ENCODE data around the gene CISTR.

CISTR gene

GRCh38 chr12:53733051-53733806 is 18.6 kb downstream of the CISTR start:
- peaks cover 5% of the 10 kb centered on the region; the same call in 1 of the 2 replicates for H3K4me1 ChIP-seq (ENCODE audit: control insufficient read depth, insufficient read depth, low read length)
- H3K9me3 ChIP-seq (ENCODE audit: control insufficient read depth, insufficient read depth, low read depth, low read length), result no peaks in the 10 kb centered on the region
- no peak overlapping the region for H3K4me3 ChIP-seq (ENCODE audit: low read depth, low read length)
- ChIA-PET POLR2A (interaction anchor here (0.8 to 1.1 kb wide), 2 partner anchors 25 to 34 kb away, joined by 3 read pairs; no protein-coding TSS in a partner anchor), CTCF (interaction anchor here (0.9 to 18.2 kb wide), 7 partner anchors 11 to 519 kb away, joined by 3 to 327 read pairs (median 5); no protein-coding TSS in a partner anchor)
- H3K36me3 ChIP-seq (ENCODE audit: control insufficient read depth in 2 of 2, insufficient read depth in 1 of 2, low read length in 2 of 2), result no peaks in the 10 kb centered on the region
- peak overlapping the region; percentile 65 for H3K27ac ChIP-seq (ENCODE audit: extremely low read depth, low read depth, low read length)
- TF ChIP-seq FEZF1 (tag by site-specific recombination; IDR thresholded peaks at IDR 0.05), result peak; percentile 54; the same call in 1 of the 2 replicates
- 0 out of 2 replicates have a peak, but pooled peaks have one; percentile 35 for TF ChIP-seq ZNF10 (tag by site-specific recombination; IDR thresholded peaks at IDR 0.05)
- TF ChIP-seq SP3 (tag by site-specific recombination; IDR thresholded peaks at IDR 0.05), result no peak
- TF ChIP-seq KLF10 (tag by site-specific recombination; IDR thresholded peaks at IDR 0.05), result peak; percentile 31; the same call in 1 of the 2 replicates
- TF ChIP-seq ZNF843 (tag by site-specific recombination; IDR thresholded peaks at IDR 0.05), result peak; percentile 46; the same call in 1 of the 2 replicates
- peak; percentile 48; the same call in 1 of the 2 replicates for TF ChIP-seq GLIS1 (tag by site-specific recombination; IDR thresholded peaks at IDR 0.05)
- peak; percentile 70 for TF ChIP-seq ZEB2 (tag by site-specific recombination; IDR thresholded peaks at IDR 0.05)
- TF ChIP-seq ZNF138 (tag by site-specific recombination; IDR thresholded peaks at IDR 0.05; ENCODE audit: borderline replicate concordance), result no peak
- peak; percentile 41; the same call in 1 of the 2 replicates for TF ChIP-seq ZNF664 (tag by site-specific recombination; IDR thresholded peaks at IDR 0.05)
- TF ChIP-seq, protein P1, sequence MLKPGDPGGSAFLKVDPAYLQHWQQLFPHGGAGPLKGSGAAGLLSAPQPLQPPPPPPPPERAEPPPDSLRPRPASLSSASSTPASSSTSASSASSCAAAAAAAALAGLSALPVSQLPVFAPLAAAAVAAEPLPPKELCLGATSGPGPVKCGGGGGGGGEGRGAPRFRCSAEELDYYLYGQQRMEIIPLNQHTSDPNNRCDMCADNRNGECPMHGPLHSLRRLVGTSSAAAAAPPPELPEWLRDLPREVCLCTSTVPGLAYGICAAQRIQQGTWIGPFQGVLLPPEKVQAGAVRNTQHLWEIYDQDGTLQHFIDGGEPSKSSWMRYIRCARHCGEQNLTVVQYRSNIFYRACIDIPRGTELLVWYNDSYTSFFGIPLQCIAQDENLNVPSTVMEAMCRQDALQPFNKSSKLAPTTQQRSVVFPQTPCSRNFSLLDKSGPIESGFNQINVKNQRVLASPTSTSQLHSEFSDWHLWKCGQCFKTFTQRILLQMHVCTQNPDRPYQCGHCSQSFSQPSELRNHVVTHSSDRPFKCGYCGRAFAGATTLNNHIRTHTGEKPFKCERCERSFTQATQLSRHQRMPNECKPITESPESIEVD (tag by site-specific recombination; IDR thresholded peaks at IDR 0.05), result peak; percentile 68
- 0 out of 2 replicates have a peak, but pooled peaks have one; percentile 14 for TF ChIP-seq ZNF629 (tag by site-specific recombination; IDR thresholded peaks at IDR 0.05)
- no peak for TF ChIP-seq ZNF211 (tag by site-specific recombination; IDR thresholded peaks at IDR 0.05; ENCODE audit: low read depth)
- 0 out of 2 replicates have a peak, but pooled peaks have one; percentile 40 for TF ChIP-seq GLI2 (tag by site-specific recombination; IDR thresholded peaks at IDR 0.05; ENCODE audit: borderline replicate concordance, low read depth)
- TF ChIP-seq, protein P2, sequence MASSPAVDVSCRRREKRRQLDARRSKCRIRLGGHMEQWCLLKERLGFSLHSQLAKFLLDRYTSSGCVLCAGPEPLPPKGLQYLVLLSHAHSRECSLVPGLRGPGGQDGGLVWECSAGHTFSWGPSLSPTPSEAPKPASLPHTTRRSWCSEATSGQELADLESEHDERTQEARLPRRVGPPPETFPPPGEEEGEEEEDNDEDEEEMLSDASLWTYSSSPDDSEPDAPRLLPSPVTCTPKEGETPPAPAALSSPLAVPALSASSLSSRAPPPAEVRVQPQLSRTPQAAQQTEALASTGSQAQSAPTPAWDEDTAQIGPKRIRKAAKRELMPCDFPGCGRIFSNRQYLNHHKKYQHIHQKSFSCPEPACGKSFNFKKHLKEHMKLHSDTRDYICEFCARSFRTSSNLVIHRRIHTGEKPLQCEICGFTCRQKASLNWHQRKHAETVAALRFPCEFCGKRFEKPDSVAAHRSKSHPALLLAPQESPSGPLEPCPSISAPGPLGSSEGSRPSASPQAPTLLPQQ (tag by site-specific recombination; IDR thresholded peaks at IDR 0.05), result peak; percentile 42; the same call in 1 of the 2 replicates

DNA sequence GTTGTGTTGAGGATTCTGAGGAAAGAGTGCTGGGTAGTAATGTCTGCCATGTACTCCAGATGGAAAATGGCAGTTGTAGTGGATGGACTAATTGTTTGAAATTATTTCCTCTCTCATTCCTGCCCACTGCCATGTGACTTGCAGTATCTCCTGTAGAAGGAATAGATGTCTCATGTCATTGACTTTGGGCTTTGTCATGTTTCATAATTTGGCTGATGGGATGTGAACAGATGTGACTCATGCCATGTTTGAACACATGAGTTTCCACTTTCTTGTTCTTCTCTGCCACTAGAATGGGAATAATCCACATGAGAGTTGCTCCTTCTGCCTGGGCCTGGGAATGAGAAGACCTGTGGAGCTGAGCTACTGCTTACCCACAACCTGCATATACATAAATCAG is 22.1 kb downstream of the CISTR start:
- H3K4me1 ChIP-seq (ENCODE audit: control insufficient read depth, insufficient read depth, low read length), result peaks cover 7% of the 10 kb centered on the region; the same call in 1 of the 2 replicates
- H3K27ac ChIP-seq (ENCODE audit: extremely low read depth, low read depth, low read length), result no peak overlapping the region
- POLR2A ChIA-PET, result no interaction called here
- CTCF ChIA-PET, result interaction anchor here (1.1 to 18.2 kb wide), 5 partner anchors 9 to 409 kb away, joined by 3 to 327 read pairs (median 4); partner anchors contain the start of gene AAAS
- H3K9me3 ChIP-seq (ENCODE audit: control insufficient read depth, insufficient read depth, low read depth, low read length), result no peaks in the 10 kb centered on the region
- peaks cover 0 to 5% of the 10 kb centered on the region in 2 experiments; a peak in 1 of 3 replicates for H3K36me3 ChIP-seq (ENCODE audit: control insufficient read depth in 2 of 2, insufficient read depth in 1 of 2, low read length in 2 of 2)
- no peak overlapping the region for H3K4me3 ChIP-seq (ENCODE audit: low read depth, low read length)
- TF ChIP-seq ZNF423 (tag by site-specific recombination; IDR thresholded peaks at IDR 0.05) (no peak), BCL11A (tag by site-specific recombination; IDR thresholded peaks at IDR 0.05; ENCODE audit: low read depth) (no peak), ZNF548 (tag by site-specific recombination; IDR thresholded peaks at IDR 0.05) (no peak), TRIM28 (IDR thresholded peaks at IDR 0.05; ENCODE audit: borderline replicate concordance, low read length) (no peak), ZNF341 (tag by site-specific recombination; IDR thresholded peaks at IDR 0.05; ENCODE audit: low read depth) (no peak), ZNF280C (tag by site-specific recombination; IDR thresholded peaks at IDR 0.05) (no peak), ZNF555 (tag by site-specific recombination; conservative IDR thresholded peaks at IDR 0.05) (no peak), ZNF404 (tag by site-specific recombination; IDR thresholded peaks at IDR 0.05) (no peak), ZNF10 (tag by site-specific recombination; IDR thresholded peaks at IDR 0.05) (no peak), ZNF133 (tag by site-specific recombination; IDR thresholded peaks at IDR 0.05) (no peak), ZNF132 (tag by site-specific recombination; IDR thresholded peaks at IDR 0.05; ENCODE audit: borderline replicate concordance) (no peak), ZNF521 (tag by site-specific recombination; IDR thresholded peaks at IDR 0.05) (no peak), ZNF274 (IDR thresholded peaks at IDR 0.05; ENCODE audit: low read length) (no peak), ZNF274 (tag by site-specific recombination; IDR thresholded peaks at IDR 0.05; ENCODE audit: borderline replicate concordance) (no peak)
- TF ChIP-seq, protein P3, sequence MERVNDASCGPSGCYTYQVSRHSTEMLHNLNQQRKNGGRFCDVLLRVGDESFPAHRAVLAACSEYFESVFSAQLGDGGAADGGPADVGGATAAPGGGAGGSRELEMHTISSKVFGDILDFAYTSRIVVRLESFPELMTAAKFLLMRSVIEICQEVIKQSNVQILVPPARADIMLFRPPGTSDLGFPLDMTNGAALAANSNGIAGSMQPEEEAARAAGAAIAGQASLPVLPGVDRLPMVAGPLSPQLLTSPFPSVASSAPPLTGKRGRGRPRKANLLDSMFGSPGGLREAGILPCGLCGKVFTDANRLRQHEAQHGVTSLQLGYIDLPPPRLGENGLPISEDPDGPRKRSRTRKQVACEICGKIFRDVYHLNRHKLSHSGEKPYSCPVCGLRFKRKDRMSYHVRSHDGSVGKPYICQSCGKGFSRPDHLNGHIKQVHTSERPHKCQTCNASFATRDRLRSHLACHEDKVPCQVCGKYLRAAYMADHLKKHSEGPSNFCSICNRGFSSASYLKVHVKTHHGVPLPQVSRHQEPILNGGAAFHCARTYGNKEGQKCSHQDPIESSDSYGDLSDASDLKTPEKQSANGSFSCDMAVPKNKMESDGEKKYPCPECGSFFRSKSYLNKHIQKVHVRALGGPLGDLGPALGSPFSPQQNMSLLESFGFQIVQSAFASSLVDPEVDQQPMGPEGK (tag by site-specific recombination; IDR thresholded peaks at IDR 0.05), result no peak

Measured in HEK293 (cell line).